GM18868 (cell line): ENCODE measurements around the gene FRK.
"Not testable (repeated sequence)": the region's sequence is repeated elsewhere in the genome, so short reads cannot be mapped to it uniquely, and the experiment has no call there.

Experiments
- ATAC-seq: cut with Tn5 transposase; IDR thresholded peaks from one replicate; pipeline ENCODE4 v1.9.1; 2021; ENCODE audit warnings: mild to moderate bottlenecking, moderate library complexity; ENCODE audit not compliant: unreplicated experiment

Gene FRK

GRCh38 chr6:116060572-116061283 lies at the start of gene FRK:
Gene FRK, minus strand, starts transcription at chr6:116060891. Its CDS starts 580 bp downstream, at chr6:116060311.
- ATAC-seq, result no peak

- ATAC-seq, result no peak
These were observed 48.1 kb upstream of the FRK start for GRCh38 chr6:116108836-116109235.

- ATAC-seq, result no peak
These were observed 45.5 kb upstream of the FRK start for GRCh38 chr6:116106146-116106545.

GRCh38 chr6:116105247-116105646 lies 44.6 kb upstream of the FRK start:
- no peak for ATAC-seq

GRCh38 chr6:116104636-116105035 lies 43.9 kb upstream of the FRK start:
- ATAC-seq, result no peak

GRCh38 chr6:116102873-116103272 lies 42.2 kb upstream of the FRK start:
- no peak for ATAC-seq

- no peak for ATAC-seq
These were observed 41.1 kb upstream of the FRK start for GRCh38 chr6:116101790-116102189.

- no peak for ATAC-seq
These were observed 40.6 kb upstream of the FRK start for GRCh38 chr6:116101302-116101718.

- ATAC-seq, result peak; percentile 83
These were observed 40.0 kb upstream of the FRK start, which contains the start of gene NT5DC1 for GRCh38 chr6:116100419-116101301. Gene NT5DC1, plus strand, starts transcription at chr6:116100853. Its CDS starts 78 bp downstream, at chr6:116100931.

- ATAC-seq, result no peak
These were observed 38.3 kb upstream of the FRK start for GRCh38 chr6:116099036-116099435.

- no peak for ATAC-seq
These were observed 36.5 kb upstream of the FRK start for GRCh38 chr6:116096979-116097816.

GRCh38 chr6:116096048-116096759 lies 35.5 kb upstream of the FRK start:
- not testable (repeated sequence) for ATAC-seq

- ATAC-seq, result no peak
These were observed 33.4 kb upstream of the FRK start for GRCh38 chr6:116094041-116094440.

GRCh38 chr6:116090251-116090650 lies 29.6 kb upstream of the FRK start:
- ATAC-seq, result peak; percentile 59

- ATAC-seq, result no peak
These were observed 28.3 kb upstream of the FRK start for GRCh38 chr6:116088946-116089345.

GRCh38 chr6:116087437-116088027 lies 26.8 kb upstream of the FRK start:
- peak; percentile 89 for ATAC-seq

- no peak for ATAC-seq
These were observed 23.6 kb upstream of the FRK start for GRCh38 chr6:116084284-116084683.

- no peak for ATAC-seq
These were observed 22.4 kb upstream of the FRK start for GRCh38 chr6:116083052-116083451.

- ATAC-seq, result no peak
These were observed 18.3 kb upstream of the FRK start for GRCh38 chr6:116078945-116079344.

GRCh38 chr6:116078522-116078921 lies 17.8 kb upstream of the FRK start:
- no peak for ATAC-seq
